Stimulated activated CD4-positive, alpha-beta T cell treated with anti-CD3 and anti-CD28 coated beads, Interleukin-4, amount 100 ng/mL, for 24 hours (primary cell): Measurements from ENCODE around the gene GIPC3.
"Not testable (repeated sequence)": the region's sequence is repeated elsewhere in the genome, so short reads cannot be mapped to it uniquely, and the experiment has no call there.

ENCODE experiments used
- DNase-seq: peaks from one replicate; pipeline ENCODE4 v3.0.0-alpha.2; 2020

The GIPC3 gene

GRCh38 chr19:3620817-3621547 is 35.7 kb downstream of the GIPC3 start:
- DNase-seq: no peak

GRCh38 chr19:3621689-3622088 is 36.4 kb downstream of the GIPC3 start:
- no peak for DNase-seq

GRCh38 chr19:3622224-3622623 is 36.9 kb downstream of the GIPC3 start:
- no peak for DNase-seq

GRCh38 chr19:3623716-3624115 is 38.4 kb downstream of the GIPC3 start:
- DNase-seq: no peak

GRCh38 chr19:3625996-3626472 is 40.8 kb downstream of the GIPC3 start:
- no peak for DNase-seq

- peak; percentile 100 for DNase-seq
Observed at GRCh38 chr19:3626473-3627350, 41.4 kb downstream of the GIPC3 start, which contains the start of gene CACTIN. Gene CACTIN, minus strand, starts transcription at chr19:3626790. Its CDS starts 28 bp downstream, at chr19:3626762.

- no peak for DNase-seq
Observed at GRCh38 chr19:3627351-3627723, 42.1 kb downstream of the GIPC3 start.

GRCh38 chr19:3628766-3629165 is 43.5 kb downstream of the GIPC3 start:
- DNase-seq: not testable (repeated sequence)

- no peak for DNase-seq
Observed at GRCh38 chr19:3631053-3631861, 46.0 kb downstream of the GIPC3 start.

GRCh38 chr19:3632098-3632497 is 46.8 kb downstream of the GIPC3 start:
- DNase-seq: no peak

- no peak for DNase-seq
Observed at GRCh38 chr19:3632739-3633558, 47.7 kb downstream of the GIPC3 start.

GRCh38 chr19:3633559-3633988 is 48.3 kb downstream of the GIPC3 start:
- DNase-seq: no peak

GRCh38 chr19:3634496-3635045 is 49.3 kb downstream of the GIPC3 start:
- DNase-seq: no peak

- no peak for DNase-seq
Observed at GRCh38 chr19:3636506-3636905, 51.2 kb downstream of the GIPC3 start.

- no peak for DNase-seq
Observed at GRCh38 chr19:3636962-3637361, 51.7 kb downstream of the GIPC3 start.

- no peak for DNase-seq
Observed at GRCh38 chr19:3637621-3638020, 52.3 kb downstream of the GIPC3 start.

- no peak for DNase-seq
Observed at GRCh38 chr19:3638208-3639193, 53.2 kb downstream of the GIPC3 start.

- DNase-seq: no peak
Observed at GRCh38 chr19:3639479-3639878, 54.2 kb downstream of the GIPC3 start.

- no peak for DNase-seq
Observed at GRCh38 chr19:3641515-3642269, 56.4 kb downstream of the GIPC3 start.

- no peak for DNase-seq
Observed at GRCh38 chr19:3642296-3642695, 57.0 kb downstream of the GIPC3 start.
